ENCODE measurements around the gene KRT6A. TPM values are rescaled to one million over a fixed set of nuclear protein-coding genes. Genes with fewer than 3 reads are reported as not detected.

Gene KRT6A
- total and polyA plus RNA-seq, 3 experiments from 2014 or later, result not detected

- no peak overlapping the region for H3K4me3 Mint-ChIP-seq
- peaks cover 11 to 58% of the 10 kb centered on the region in 2 donors for H3K27me3 Mint-ChIP-seq
- Histone ChIP-seq H3K36me3 (ENCODE audit: insufficient read depth, low read length) (no peaks in the 10 kb centered on the region), H3K27ac (ENCODE audit: low read depth, low read length) (no peak overlapping the region), H3K27me3 (ENCODE audit: insufficient read depth, low read length, poor library complexity, severe bottlenecking) (no peaks in the 10 kb centered on the region), H3K4me3 (ENCODE audit: low read length) (no peak overlapping the region), H3K9me3 (ENCODE audit: low read length) (no peaks in the 10 kb centered on the region), H3K4me1 (ENCODE audit: insufficient read depth, low read length) (no peaks in the 10 kb centered on the region)
- H3K4me1 Mint-ChIP-seq, result no peaks in the 10 kb centered on the region
- H3K9me3 Mint-ChIP-seq, result no peaks in the 10 kb centered on the region
- DNase-seq, result no peak
- H3K27ac Mint-ChIP-seq, result no peak overlapping the region
- ChIA-PET POLR2A (no interaction called here), CTCF (no interaction called here)
- no peaks in the 10 kb centered on the region for H3K36me3 Mint-ChIP-seq
Measured at GRCh38 chr12:52438305-52439301, 54.5 kb downstream of the KRT6A start.

DNA sequence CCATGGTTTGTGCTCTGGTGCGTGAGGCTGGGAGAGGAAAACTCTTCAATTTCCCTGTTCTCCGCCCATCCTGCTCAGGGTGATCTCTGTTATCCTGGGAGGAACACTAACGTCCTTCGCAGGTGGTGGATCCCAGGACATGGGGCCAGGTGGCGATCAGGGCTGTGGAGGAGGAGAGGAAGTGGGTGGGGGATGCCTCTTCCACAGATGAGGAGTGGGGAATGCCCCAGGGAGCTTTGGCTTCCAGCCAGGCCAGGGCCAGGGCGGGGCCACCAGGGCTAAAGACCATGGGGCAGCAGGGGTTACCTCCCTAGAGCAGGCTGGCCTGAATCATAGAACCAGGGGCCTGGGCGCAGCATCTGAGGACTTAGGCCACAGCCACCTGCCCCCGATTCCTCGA lies 55.5 kb downstream of the KRT6A start:
- H3K27me3 ChIP-seq (ENCODE audit: insufficient read depth, low read length, poor library complexity, severe bottlenecking), result no peaks in the 10 kb centered on the region
- DNase-seq, result no peak
- H3K9me3 ChIP-seq (ENCODE audit: low read length), result no peaks in the 10 kb centered on the region
- H3K4me1 Mint-ChIP-seq, result no peaks in the 10 kb centered on the region
- CTCF ChIA-PET, result no interaction called here
- POLR2A ChIA-PET, result no interaction called here
- no peaks in the 10 kb centered on the region for H3K36me3 ChIP-seq (ENCODE audit: insufficient read depth, low read length)
- H3K4me3 Mint-ChIP-seq, result no peak overlapping the region
- H3K27me3 Mint-ChIP-seq, result peaks cover 15 to 58% of the 10 kb centered on the region in 2 donors
- no peak overlapping the region for H3K4me3 ChIP-seq (ENCODE audit: low read length)
- no peak overlapping the region for H3K27ac Mint-ChIP-seq
- no peak overlapping the region for H3K27ac ChIP-seq (ENCODE audit: low read depth, low read length)
- H3K9me3 Mint-ChIP-seq, result no peaks in the 10 kb centered on the region
- no peaks in the 10 kb centered on the region for H3K36me3 Mint-ChIP-seq
- H3K4me1 ChIP-seq (ENCODE audit: insufficient read depth, low read length), result no peaks in the 10 kb centered on the region

Other genes with a start within 250 kb of the KRT6A start
- under 1 TPM in 1 of 2 experiments, not detected in 1; 0.31 TPM for gene KRT86, start 218.6 kb downstream of the KRT6A start, total RNA-seq
- gene KRT86, start 218.6 kb downstream of the KRT6A start, polyA plus RNA-seq, result not detected
- not detected for gene KRT81, start 201.7 kb downstream of the KRT6A start, total RNA-seq
- gene KRT81, start 201.7 kb downstream of the KRT6A start, polyA plus RNA-seq, result not detected
- not detected for gene KRT83, start 171.9 kb downstream of the KRT6A start, total RNA-seq
- not detected for gene KRT83, start 171.9 kb downstream of the KRT6A start, polyA plus RNA-seq
- not detected for gene KRT85, start 125.8 kb downstream of the KRT6A start, total RNA-seq
- gene KRT85, start 125.8 kb downstream of the KRT6A start, polyA plus RNA-seq, result not detected
- not detected for gene KRT84, start 107.6 kb downstream of the KRT6A start, total RNA-seq
- gene KRT84, start 107.6 kb downstream of the KRT6A start, polyA plus RNA-seq, result not detected
- gene KRT82, start 86.9 kb downstream of the KRT6A start, total RNA-seq, result not detected
- gene KRT82, start 86.9 kb downstream of the KRT6A start, polyA plus RNA-seq, result not detected
- not detected for gene KRT75, start 58.9 kb downstream of the KRT6A start, total RNA-seq
- not detected for gene KRT75, start 58.9 kb downstream of the KRT6A start, polyA plus RNA-seq
- not detected for gene KRT6B, start 41.1 kb downstream of the KRT6A start, total RNA-seq
- not detected for gene KRT6B, start 41.1 kb downstream of the KRT6A start, polyA plus RNA-seq
- not detected for gene KRT6C, start 19.5 kb downstream of the KRT6A start, total RNA-seq
- not detected for gene KRT6C, start 19.5 kb downstream of the KRT6A start, polyA plus RNA-seq
- gene KRT5, start 27.1 kb upstream of the KRT6A start, total RNA-seq, result not detected
- not detected for gene KRT5, start 27.1 kb upstream of the KRT6A start, polyA plus RNA-seq
- not detected for gene KRT71, start 59.9 kb upstream of the KRT6A start, total RNA-seq
- not detected for gene KRT71, start 59.9 kb upstream of the KRT6A start, polyA plus RNA-seq
- not detected for gene KRT74, start 80.6 kb upstream of the KRT6A start, total RNA-seq
- not detected for gene KRT74, start 80.6 kb upstream of the KRT6A start, polyA plus RNA-seq
- not detected for gene KRT72, start 108.2 kb upstream of the KRT6A start, total RNA-seq
- gene KRT72, start 108.2 kb upstream of the KRT6A start, polyA plus RNA-seq, result not detected
- under 1 TPM in 1 of 2 experiments, not detected in 1; 0.13 TPM for gene KRT73, start 125.3 kb upstream of the KRT6A start, total RNA-seq
- 0.24 TPM for gene KRT73, start 125.3 kb upstream of the KRT6A start, polyA plus RNA-seq
- gene KRT2, start 159.0 kb upstream of the KRT6A start, total RNA-seq, result not detected
- gene KRT2, start 159.0 kb upstream of the KRT6A start, polyA plus RNA-seq, result 0.16 TPM
- not detected for gene KRT1, start 187.2 kb upstream of the KRT6A start, total RNA-seq
- 3.4 TPM for gene KRT1, start 187.2 kb upstream of the KRT6A start, polyA plus RNA-seq
- not detected for gene KRT77, start 210.3 kb upstream of the KRT6A start, total RNA-seq
- not detected for gene KRT77, start 210.3 kb upstream of the KRT6A start, polyA plus RNA-seq

Data from CD8-positive, alpha-beta memory T cell (primary cell).